ENCODE data around the gene CALB2.

DNA sequence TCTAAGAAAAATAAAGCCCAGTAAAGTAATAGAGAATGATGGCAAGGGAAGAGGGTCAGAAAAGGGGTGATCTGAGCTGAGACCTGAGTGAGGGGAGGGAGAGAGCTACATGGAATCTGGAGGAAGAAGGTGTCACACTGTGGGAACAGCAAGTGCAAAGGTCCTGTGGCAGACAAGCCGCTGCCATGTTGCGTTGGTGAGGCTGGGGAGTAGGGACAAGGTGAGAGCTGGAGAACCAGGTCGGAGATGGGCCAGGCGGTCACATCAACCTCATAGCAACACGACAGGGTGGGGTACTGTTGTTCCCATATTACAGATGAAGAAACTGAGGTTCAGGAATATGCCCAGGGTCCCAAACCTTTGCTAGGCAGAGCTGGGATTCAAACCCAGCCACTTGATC, 16.6 kb upstream of the CALB2 start:
- TF ChIP-seq EZH2 (IDR thresholded peaks at IDR 0.05) (no peak), POLR2AphosphoS5 (IDR thresholded peaks at IDR 0.05; ENCODE audit: borderline replicate concordance, low read depth, low read length) (no peak), FOXP2 (optimal IDR thresholded peaks at IDR 0.05; ENCODE audit: control extremely low read depth, extremely low read length, insufficient read depth) (no peak)
